HG03103 (cell line): ENCODE results near the gene TBCD.

Source experiments
- ATAC-seq: cut with Tn5 transposase; IDR thresholded peaks from one replicate; pipeline ENCODE4 v1.9.1; 2021; ENCODE audit warnings: low read depth; ENCODE audit not compliant: unreplicated experiment

The TBCD gene

GRCh38 chr17:82787081-82787848 lies 35.4 kb downstream of the TBCD start:
- no peak for ATAC-seq

DNA sequence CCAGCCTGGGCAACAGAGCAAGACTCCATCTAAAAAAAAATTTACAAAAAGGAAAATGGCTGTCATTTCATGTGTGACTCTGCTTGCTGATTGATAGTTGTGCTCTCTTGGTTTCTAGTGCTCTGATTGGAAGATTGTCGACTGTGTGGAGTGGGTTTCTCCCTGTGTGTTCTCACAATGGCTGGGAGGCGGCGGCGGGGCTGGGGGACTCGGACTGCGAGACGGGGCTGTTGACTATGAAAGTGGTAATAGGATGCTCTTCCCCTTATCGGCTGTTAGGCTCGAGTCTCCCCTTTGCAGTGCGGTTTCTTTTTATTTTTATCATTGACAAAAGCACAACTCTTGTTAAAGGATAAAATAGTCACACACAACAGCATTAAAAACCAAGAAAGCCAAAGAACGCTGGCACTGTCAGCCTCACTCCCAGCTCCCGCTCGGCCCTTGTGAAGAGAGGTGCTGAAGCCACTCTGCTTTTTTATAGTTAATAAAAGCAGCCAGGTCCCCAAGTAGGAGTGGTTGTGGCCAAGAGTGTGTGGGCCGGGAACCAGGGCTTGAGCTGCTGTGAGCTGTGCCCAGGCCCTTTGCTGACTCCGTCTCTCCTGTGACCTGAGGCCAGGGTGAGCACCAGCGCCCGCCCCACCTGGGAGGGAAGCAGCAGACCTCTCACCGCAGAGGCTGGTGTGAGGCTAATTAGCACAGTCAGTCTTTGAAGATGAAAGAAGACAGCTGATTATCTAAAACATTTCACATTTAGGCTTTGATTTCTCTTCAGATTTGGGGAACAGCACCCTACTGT lies 36.5 kb downstream of the TBCD start:
- no peak for ATAC-seq

DNA sequence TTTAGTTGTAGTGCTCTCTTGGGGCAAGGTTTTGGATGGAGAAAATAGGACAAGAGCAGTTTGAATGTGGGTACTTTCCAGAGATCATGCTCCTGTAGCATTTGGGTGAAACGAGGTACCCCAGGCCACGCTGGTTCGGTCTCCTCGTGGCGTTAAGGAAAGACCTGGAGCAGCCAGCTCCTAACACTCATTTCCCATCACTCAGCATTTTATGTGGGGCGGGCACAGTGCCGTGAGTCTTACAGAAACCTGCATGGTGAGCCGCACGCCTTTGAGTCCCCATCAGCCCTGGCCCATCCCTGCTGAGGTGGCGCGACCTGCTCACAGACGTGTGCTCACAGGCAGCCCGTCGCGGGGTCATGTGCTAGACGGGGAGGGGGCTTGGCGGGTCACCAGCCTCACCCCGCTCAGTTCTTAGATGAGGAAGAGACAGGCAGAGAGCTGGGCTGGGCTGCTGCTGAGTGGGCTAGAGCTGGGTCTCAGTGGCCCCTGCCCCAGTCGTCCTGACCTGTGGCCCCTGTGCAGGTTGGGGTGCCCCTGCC lies 37.3 kb downstream of the TBCD start:
- no peak for ATAC-seq

GRCh38 chr17:82789806-82790205 lies 37.9 kb downstream of the TBCD start:
- ATAC-seq = no peak

DNA sequence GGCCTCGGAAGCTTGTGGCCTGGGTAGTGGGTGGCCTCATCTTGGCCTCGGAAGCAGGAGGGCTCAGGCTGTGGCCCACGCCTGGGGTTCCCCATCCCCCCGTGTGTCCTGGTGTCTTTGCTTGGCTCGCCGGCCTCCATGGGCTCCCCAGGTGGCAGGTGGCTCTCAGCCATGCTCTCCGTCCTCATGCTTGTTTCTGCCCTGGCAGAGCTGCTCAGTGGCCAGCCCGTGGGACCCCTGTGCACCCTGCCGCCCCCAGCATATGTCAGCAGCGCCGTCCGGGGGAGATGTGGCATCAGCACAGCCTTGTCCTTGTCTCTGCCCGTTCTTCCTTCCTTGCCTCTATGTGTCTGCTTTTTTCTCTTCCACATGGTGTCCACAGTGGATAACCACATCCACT lies 38.5 kb downstream of the TBCD start:
- no peak for ATAC-seq

GRCh38 chr17:82791532-82791931 lies 39.7 kb downstream of the TBCD start:
- ATAC-seq = no peak

GRCh38 chr17:82793974-82794630 lies 42.2 kb downstream of the TBCD start:
- ATAC-seq = no peak

DNA sequence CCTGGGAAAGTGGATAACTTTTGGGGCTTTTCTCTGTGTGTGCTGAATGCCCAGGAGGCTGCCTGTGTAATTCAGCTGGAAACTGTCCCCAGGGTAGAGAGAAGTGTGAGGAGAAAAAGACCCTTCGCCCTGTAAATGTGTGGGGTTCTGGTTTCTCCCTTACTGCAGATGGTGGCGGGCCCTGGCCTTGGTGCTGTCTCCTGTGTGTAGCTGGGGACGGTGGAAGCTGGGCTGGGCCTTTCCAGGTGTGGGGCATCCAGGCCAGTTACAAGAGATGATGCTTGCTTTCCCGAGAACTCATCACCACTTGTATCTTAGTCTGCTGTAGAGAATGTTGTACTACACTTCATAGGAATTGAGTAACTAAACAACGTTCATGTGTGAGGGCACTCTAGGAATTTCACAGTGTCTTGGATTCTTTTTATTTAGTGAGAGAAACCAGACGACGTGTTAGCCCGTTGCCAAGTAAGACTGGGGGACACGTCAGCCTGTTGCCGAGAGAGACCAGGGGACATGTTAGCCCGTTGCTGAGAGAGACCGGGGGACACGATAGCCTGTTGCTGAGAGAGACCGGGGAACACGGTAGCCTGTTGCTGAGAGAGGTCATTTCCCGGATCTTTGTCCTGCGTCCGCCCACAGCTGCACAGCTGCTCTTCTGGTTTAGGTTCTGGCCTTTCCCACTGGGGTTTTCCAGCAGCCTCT lies 43.1 kb downstream of the TBCD start:
- ATAC-seq = no peak

DNA sequence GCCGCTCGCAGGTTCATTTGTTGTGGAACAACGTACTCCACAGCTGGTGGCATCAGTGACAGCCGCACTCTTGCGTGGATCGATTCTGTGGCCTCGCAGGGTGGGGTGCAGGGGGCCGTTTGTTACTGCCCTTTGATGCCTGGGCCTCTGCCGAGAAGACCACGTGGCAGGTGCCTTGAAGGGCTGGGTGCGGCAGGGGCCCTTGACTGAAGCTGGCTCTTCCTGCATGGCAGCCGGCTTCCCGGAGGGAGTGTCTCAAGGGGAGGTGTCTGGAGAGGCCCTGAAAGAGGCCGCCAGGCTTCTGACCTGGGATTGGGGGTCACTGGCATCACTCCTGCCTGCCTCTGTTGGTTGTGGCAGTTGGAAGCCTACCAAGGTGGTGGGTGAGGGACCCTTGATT lies 43.8 kb downstream of the TBCD start:
- no peak for ATAC-seq

DNA sequence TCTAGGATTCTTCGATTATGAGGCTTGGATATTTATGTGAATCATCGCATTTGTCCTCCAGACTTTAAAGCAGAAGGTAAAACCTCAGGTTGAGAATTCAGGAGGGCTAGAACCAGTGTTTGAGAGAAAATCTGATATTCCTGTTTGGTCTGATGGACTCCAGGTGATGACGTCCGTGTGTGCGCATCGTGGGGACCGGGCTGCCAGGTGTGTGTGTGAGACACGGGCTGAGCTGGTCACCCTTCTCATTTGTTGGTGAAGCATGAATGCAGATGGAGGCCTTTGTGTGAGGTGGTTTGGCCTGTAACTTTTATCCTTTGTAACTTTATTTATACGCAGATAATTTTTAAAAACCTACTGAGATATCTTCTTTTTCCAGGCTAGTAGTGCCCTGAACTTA lies 45.2 kb downstream of the TBCD start:
- ATAC-seq = no peak

DNA sequence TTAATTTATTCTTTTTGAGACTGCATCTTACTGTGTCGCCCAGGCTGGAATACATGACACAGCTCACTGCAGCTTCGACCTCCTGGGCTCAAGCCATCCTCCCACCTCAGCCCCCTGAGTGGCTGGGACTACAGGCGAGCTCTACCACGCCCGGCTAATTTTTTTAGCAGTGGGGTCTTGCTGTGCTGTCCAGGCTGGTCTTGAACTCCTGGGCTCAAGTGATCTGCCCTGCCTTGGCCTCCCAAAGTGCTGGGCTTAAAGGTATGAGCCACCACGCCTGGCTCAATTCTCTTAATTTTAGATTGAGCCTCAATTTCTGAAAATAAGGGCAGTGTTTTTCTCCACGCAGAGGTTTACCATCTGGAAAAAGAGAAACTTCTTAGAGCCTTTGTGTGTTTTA lies 46.9 kb downstream of the TBCD start:
- ATAC-seq = no peak

- no peak for ATAC-seq
Observed at GRCh38 chr17:82799591-82799990, 47.7 kb downstream of the TBCD start.

- ATAC-seq = no peak
Observed at GRCh38 chr17:82800885-82801284, 49.0 kb downstream of the TBCD start.

DNA sequence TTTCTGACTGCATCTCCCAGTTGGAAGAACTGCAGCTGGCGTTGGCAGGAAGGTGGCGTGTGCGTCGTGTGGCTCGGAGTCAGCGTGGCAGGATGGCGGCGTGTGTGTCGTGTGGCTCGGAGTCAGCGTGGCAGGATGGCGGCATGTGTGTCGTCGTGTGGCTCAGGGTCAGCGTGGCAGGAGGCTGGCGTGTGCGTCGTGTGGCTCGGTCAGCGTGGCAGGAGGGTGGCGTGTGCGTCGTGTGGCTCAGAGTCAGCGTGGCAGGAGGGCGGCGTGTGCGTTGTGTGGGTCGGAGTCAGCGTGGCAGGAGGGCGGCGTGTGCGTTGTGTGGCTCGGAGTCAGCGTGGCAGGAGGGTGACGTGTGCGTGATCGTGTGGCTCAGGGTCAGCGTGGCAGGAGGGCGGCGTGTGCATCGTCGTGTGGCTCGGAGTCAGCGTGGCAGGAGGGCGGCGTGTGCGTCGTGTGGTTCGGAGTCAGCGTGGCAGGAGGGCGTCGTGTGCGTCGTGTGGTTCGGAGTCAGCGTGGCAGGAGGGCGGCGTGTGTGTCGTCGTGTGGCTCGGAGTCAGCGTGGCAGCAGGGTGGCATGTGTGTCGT lies 49.6 kb downstream of the TBCD start:
- no peak for ATAC-seq

DNA sequence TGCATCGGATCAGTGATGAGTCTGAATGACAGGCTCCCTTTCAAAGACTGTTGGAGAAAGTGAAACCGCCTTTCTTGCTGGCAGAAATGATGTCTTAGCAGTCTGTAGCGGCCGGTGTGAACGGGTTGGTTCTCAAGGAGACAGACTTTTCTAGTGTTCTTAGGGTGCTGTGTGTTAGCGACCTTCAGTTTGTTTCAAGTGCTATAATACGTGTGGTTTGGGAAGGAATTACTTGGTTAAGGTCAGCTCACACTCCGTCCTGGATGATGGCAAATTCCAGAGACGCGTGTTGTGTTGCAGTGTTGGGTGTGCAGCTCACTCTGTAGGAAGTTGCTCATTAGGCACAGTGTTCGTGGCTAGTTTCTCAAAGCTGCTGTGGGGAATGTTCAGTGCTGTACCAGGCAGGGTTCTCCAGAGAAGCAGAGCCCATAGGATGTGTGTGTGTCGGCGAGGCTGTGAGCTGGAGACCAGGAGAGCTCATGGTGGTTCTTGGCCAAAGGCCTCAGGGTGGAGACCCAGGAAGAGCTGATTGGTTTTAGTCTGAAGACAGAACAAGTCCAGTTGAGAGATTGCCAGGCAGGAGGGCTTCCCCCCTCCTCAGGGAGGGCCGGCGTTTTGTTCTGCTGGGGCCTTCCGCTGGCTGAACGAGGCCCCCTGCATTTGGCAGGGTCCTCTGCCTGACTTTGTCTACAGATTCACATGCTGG lies 50.4 kb downstream of the TBCD start:
- no peak for ATAC-seq

- ATAC-seq = no peak
Observed at GRCh38 chr17:82803185-82803584, 51.3 kb downstream of the TBCD start.

GRCh38 chr17:82803606-82804005 lies 51.7 kb downstream of the TBCD start:
- ATAC-seq = no peak

GRCh38 chr17:82804442-82805191 lies 52.8 kb downstream of the TBCD start:
- no peak for ATAC-seq

DNA sequence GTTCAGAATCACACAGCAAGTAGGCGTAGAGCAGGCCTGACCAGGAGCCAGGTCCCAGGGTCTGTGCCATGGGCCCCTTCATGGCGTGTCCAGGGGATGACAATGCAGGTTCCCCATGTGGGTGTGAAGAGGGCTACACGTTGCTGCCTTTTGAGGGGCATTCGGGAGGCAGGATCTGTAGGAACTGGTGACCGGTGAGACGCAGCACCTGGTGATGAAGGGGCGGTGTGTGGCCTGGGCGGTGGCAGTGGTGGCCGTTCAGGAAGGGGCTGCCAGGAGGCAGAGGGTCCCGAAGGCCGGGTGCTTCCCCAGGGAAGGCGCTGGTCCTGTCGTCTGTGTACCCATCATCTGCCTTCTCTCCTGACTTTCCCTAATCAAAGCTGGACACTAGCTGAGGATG lies 53.4 kb downstream of the TBCD start:
- no peak for ATAC-seq
